ENCODE data around the gene SIGLEC7.
A peak's percentile ranks its signal among the peaks of the same experiment; 100 is the strongest.

The SIGLEC7 gene

GRCh38 chr19:51108066-51108804 lies 33.9 kb upstream of the SIGLEC7 start, which contains the start of gene CTU1 (continued):
- TF ChIP-seq ZNF155 (tag by site-specific recombination; IDR thresholded peaks at IDR 0.05) (no peak), ZBTB17 (tag by site-specific recombination; IDR thresholded peaks at IDR 0.05) (peak; percentile 76), ZNF571 (tag by site-specific recombination; IDR thresholded peaks at IDR 0.05) (no peak), KLF8 (tag by site-specific recombination; IDR thresholded peaks at IDR 0.05) (peak; percentile 73; the same call in 1 of the 2 replicates), ZBTB48 (tag by site-specific recombination; IDR thresholded peaks at IDR 0.05) (no peak), ZFHX2 (tag by site-specific recombination; conservative IDR thresholded peaks at IDR 0.05) (peak; percentile 62), KLF9 (tag by site-specific recombination; IDR thresholded peaks at IDR 0.05; ENCODE audit: low read depth) (0 out of 2 replicates have a peak, but pooled peaks have one; percentile 29), GFI1B (tag by site-specific recombination; IDR thresholded peaks at IDR 0.05) (no peak), ZNF76 (tag by site-specific recombination; IDR thresholded peaks at IDR 0.05; ENCODE audit: borderline replicate concordance, low read depth) (peak; percentile 99), YY1 (tag by site-specific recombination; IDR thresholded peaks at IDR 0.05) (no peak), KLF10 (tag by site-specific recombination; IDR thresholded peaks at IDR 0.05) (no peak), PRDM10 (tag by site-specific recombination; IDR thresholded peaks at IDR 0.05) (peak; percentile 96), ZNF580 (tag by site-specific recombination; IDR thresholded peaks at IDR 0.05) (peak; percentile 21; the same call in 1 of the 2 replicates), ZNF366 (tag by site-specific recombination; conservative IDR thresholded peaks at IDR 0.05) (no peak), ZNF341 (tag by site-specific recombination; IDR thresholded peaks at IDR 0.05; ENCODE audit: low read depth) (peak; percentile 93), ZBTB49 (tag by site-specific recombination; IDR thresholded peaks at IDR 0.05; ENCODE audit: low read depth) (no peak), ZNF596 (tag by site-specific recombination; IDR thresholded peaks at IDR 0.05) (no peak)

GRCh38 chr19:51108805-51109146 lies 33.3 kb upstream of the SIGLEC7 start:
- no peaks in the 10 kb centered on the region for H3K9me3 ChIP-seq (ENCODE audit: control insufficient read depth, insufficient read depth, low read depth, low read length)
- no peak overlapping the region for H3K27ac ChIP-seq (ENCODE audit: extremely low read depth, low read depth, low read length)
- no peaks in the 10 kb centered on the region for H3K4me1 ChIP-seq (ENCODE audit: control insufficient read depth, insufficient read depth, low read length)
- TF ChIP-seq ZNF148 (tag by site-specific recombination; IDR thresholded peaks at IDR 0.05; ENCODE audit: borderline replicate concordance) (no peak), ZNF114 (tag by site-specific recombination; IDR thresholded peaks at IDR 0.05) (no peak), ZFP69B (tag by site-specific recombination; IDR thresholded peaks at IDR 0.05) (0 out of 2 replicates have a peak, but pooled peaks have one; percentile 0), OSR2 (tag by site-specific recombination; IDR thresholded peaks at IDR 0.05) (no peak), ZBTB26 (tag by site-specific recombination; optimal IDR thresholded peaks at IDR 0.05) (peak; percentile 60), ZNF366 (tag by site-specific recombination; conservative IDR thresholded peaks at IDR 0.05) (no peak)
- ChIA-PET POLR2A (interaction anchor here (0.6 to 0.8 kb wide), 3 partner anchors 22 to 304 kb away, joined by 3 read pairs; no protein-coding TSS in a partner anchor), CTCF (interaction anchor here (0.6 to 1.8 kb wide), 3 partner anchors 13 to 554 kb away, joined by 3 to 12 read pairs (median 4); no protein-coding TSS in a partner anchor)
- H3K4me3 ChIP-seq (ENCODE audit: low read depth, low read length): peak overlapping the region; percentile 59
- H3K36me3 ChIP-seq (ENCODE audit: control insufficient read depth in 2 of 2, insufficient read depth in 1 of 2, low read length in 2 of 2): peaks cover 3 to 14% of the 10 kb centered on the region in 2 experiments; a peak in 2 of 3 replicates

Data from HEK293 (cell line).